Hypothalamus (tissue), 51 donors: ENCODE measurements around the gene OAS1.

ENCODE experiments used
- DNase-seq, 51 donors: peaks; one replicate each; lab custom pipeline; 2025; lab: John Stamatoyannopoulos, UW

The OAS1 gene

DNA sequence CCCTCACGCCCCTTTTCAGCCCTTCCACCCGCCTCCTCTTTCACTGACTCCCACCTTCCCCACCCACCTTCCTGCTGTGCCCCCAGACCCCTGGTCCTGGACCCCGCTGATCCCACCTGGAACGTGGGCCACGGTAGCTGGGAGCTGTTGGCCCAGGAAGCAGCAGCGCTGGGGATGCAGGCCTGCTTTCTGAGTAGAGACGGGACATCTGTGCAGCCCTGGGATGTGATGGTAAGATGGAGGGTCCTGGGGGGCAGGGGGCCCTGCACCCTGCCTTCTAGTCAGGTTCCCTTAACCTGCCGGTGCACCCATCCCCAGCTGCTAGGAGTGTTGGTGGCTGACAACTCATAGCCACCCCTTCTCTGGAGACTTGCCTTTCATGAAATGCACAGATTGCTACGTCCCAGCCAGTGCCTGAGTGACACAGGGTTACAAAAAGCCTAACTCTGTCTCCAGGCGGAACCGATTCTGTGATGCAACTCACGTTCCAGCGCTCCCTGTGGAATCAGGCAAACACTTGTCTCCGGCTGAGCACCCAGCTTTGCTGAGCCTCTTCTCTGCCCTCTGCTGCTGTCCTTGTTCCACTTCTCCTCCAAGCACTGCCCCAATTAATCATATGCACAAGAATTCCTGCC is 56.6 kb downstream of the OAS1 start:
- DNase-seq = peak in 17 of 51 donors; percentile 4 to 56 (median 37)

GRCh38 chr12:112964067-112964670 is 57.4 kb downstream of the OAS1 start:
- DNase-seq = no peak

- no peak for DNase-seq
Observed at GRCh38 chr12:112964915-112965314, 58.2 kb downstream of the OAS1 start.

GRCh38 chr12:112965643-112966042 is 58.9 kb downstream of the OAS1 start:
- no peak for DNase-seq

- no peak for DNase-seq
Observed at GRCh38 chr12:112967306-112967705, 60.5 kb downstream of the OAS1 start.

GRCh38 chr12:112967858-112968257 is 61.1 kb downstream of the OAS1 start:
- DNase-seq = no peak
